Fibroblast of villous mesenchyme (primary cell): ENCODE measurements around the gene SGSM1. TPM values are rescaled to one million over a fixed set of nuclear protein-coding genes. Genes with fewer than 3 reads are reported as not detected.

Experiments used
- DNase-seq: peaks from one replicate; pipeline ENCODE4 v3.0.0-alpha.2; 2010; ENCODE audit warnings: low read depth
- H3K4me3 ChIP-seq: 2 replicates; pipeline ENCODE4 v1.5.1; 2011; ENCODE audit warnings: low read depth, mild to moderate bottlenecking, low read length
- CTCF ChIP-seq: IDR thresholded peaks from 2 replicates; pipeline ENCODE4 v1.5.1; 2012; ENCODE audit warnings: low read depth, mild to moderate bottlenecking, low read length; ENCODE audit not compliant: insufficient read depth
- total RNA-seq: library from RNA; depleted of rRNA; stranded (reverse); fragments of >200 nt; gene quantifications from 2 replicates; pipeline ENCODE4 v1.2.3, GENCODE V29; 2012

SGSM1 gene
- total RNA-seq, 1 donor, result not detected

- DNase-seq, result no peak
- no peak overlapping the region for H3K4me3 ChIP-seq
- TF ChIP-seq CTCF, result no peak
Measured at GRCh38 chr22:24791362-24791761, 14.6 kb upstream of the SGSM1 start.

GRCh38 chr22:24796056-24796455 lies 10.0 kb upstream of the SGSM1 start:
- no peak overlapping the region for H3K4me3 ChIP-seq
- no peak for TF ChIP-seq CTCF
- no peak for DNase-seq

DNA sequence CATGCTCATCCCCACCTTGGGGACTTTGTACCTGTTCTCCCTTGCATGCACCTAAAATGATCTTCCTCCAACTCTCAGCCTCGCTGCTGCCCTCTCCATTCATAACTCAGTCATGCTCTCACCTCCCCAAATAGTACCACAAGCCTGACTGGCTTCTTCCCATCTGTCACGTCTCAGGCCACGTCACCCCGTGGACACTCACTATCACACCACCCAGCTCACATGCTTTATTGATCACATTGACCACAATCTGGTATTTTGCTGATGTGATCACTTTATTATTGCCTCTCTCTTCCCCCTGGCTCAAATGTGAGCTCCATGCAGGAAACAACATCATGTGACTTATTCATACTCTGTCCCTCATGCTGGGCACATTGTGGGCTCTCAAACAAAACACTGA lies 9.2 kb upstream of the SGSM1 start:
- no peak for TF ChIP-seq CTCF
- no peak overlapping the region for H3K4me3 ChIP-seq
- no peak for DNase-seq

DNA sequence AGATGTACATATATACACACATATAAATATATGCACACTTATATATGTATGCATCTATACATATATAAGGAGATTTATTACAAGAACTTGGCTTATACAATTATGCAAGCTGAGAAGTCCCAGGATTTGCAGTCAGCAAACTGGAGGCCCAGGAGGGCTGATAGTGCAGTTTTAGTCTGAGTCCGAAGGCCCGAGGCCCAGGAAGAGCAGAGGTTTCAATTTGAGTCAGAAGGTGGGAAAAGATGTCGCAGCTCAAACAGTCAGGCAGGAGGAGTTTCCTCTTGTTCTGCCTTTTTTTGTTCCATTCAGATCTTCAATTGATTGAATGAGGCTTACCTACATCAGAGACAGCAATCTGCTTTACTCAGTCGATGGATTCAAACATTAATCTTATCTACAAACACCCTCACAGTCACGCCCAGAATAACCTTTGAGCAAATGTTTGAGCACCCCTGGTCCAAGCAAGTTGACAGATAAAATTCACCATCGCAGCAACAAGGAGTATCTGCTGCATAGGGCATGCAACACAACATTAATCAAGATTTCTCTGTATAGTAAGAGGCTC lies 4.0 kb upstream of the SGSM1 start:
- DNase-seq, result no peak
- no peak overlapping the region for H3K4me3 ChIP-seq
- TF ChIP-seq CTCF, result no peak

GRCh38 chr22:24803064-24803542 lies 2.9 kb upstream of the SGSM1 start:
- H3K4me3 ChIP-seq, result no peak overlapping the region
- DNase-seq, result peak; percentile 32
- peak; percentile 92 for TF ChIP-seq CTCF

DNA sequence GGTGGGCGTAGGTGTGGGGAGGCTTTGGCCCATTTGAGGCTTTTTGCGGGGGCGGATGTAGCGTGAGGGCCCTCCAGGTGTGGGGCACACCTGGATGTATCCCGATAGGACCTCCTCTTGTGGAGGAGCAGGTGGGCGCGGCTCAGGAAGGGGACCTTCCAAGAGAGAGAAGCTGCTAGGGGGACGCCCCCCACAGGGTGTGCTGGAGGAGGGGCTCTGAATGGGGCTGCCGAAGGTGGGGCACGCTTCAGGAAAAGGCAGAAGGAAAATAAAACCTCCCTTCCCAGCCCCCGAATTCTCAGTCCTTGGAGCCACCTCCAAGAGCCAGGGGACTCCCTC lies 621 bp downstream of the SGSM1 start:
- H3K4me3 ChIP-seq, result no peak overlapping the region

More for the DNA sequence above, 621 bp downstream of the SGSM1 start:
- DNase-seq, result no peak
- no peak for TF ChIP-seq CTCF
